WI38 (cell line): ENCODE measurements around the gene PLK3.
"Not testable (repeated sequence)": the region's sequence is repeated elsewhere in the genome, so short reads cannot be mapped to it uniquely, and the experiment has no call there.

Source experiments
- H3K4me3 ChIP-seq: 2 replicates; pipeline ENCODE4 v1.5.1; 2011; ENCODE audit warnings: low read depth, mild to moderate bottlenecking, control low read depth, low read length
- CTCF ChIP-seq: IDR thresholded peaks from 2 replicates; pipeline ENCODE4 v1.5.1; 2012; ENCODE audit warnings: low read depth, mild to moderate bottlenecking, control low read depth, low read length

PLK3 gene

GRCh38 chr1:44821240-44821715 is 21.1 kb downstream of the PLK3 start:
- H3K4me3 ChIP-seq: no peak overlapping the region
- no peak for TF ChIP-seq CTCF

GRCh38 chr1:44822131-44822701 is 22.0 kb downstream of the PLK3 start:
- no peak for TF ChIP-seq CTCF
- H3K4me3 ChIP-seq: no peak overlapping the region

GRCh38 chr1:44822981-44823451 is 22.8 kb downstream of the PLK3 start:
- TF ChIP-seq CTCF: no peak
- H3K4me3 ChIP-seq: no peak overlapping the region

GRCh38 chr1:44824392-44824791 is 24.2 kb downstream of the PLK3 start:
- H3K4me3 ChIP-seq: not testable (repeated sequence)

- no peak for TF ChIP-seq CTCF
- H3K4me3 ChIP-seq: no peak overlapping the region
Observed at GRCh38 chr1:44826375-44827196, 26.4 kb downstream of the PLK3 start.

- TF ChIP-seq CTCF: no peak
- H3K4me3 ChIP-seq: no peak overlapping the region
Observed at GRCh38 chr1:44827197-44828002, 27.2 kb downstream of the PLK3 start.

- no peak for TF ChIP-seq CTCF
Observed at GRCh38 chr1:44828003-44828651, 27.9 kb downstream of the PLK3 start.

More at GRCh38 chr1:44828003-44828651, 27.9 kb downstream of the PLK3 start:
- no peak overlapping the region for H3K4me3 ChIP-seq
